Activated CD4-positive, alpha-beta T cell treated with anti-CD3 and anti-CD28 coated beads, Interleukin-2, amount 10 ng/mL, durations not matched to agents 7 days and 5 days (primary cell): ENCODE data around the gene PDXK. TPM values are rescaled to one million over a fixed set of nuclear protein-coding genes. Genes with fewer than 3 reads are reported as not detected.

ENCODE experiments used
- CTCF ChIA-PET: fragments of 350-600 bp; sonication (Branson Sonifier 250); formaldehyde crosslinking; loops from one replicate; lab custom pipeline; 2021; ENCODE audit warnings: antibody characterized with exemption; lab: Charles Lee
- POLR2A ChIA-PET: fragments of 350-600 bp; sonication (Branson Sonifier 250); formaldehyde crosslinking; loops from one replicate; lab custom pipeline; 2021; ENCODE audit warnings: antibody characterized with exemption; lab: Charles Lee
- DNase-seq: peaks from one replicate; pipeline ENCODE4 v3.0.0-alpha.2; 2020
- H3K27ac Mint-ChIP-seq: one replicate; pipeline ENCODE4 v1.8.0; 2021; ENCODE audit warnings: mild to moderate bottlenecking, moderate library complexity, mixed read lengths
- H3K27me3 Mint-ChIP-seq: one replicate; pipeline ENCODE4 v1.8.0; 2021; ENCODE audit warnings: mixed read lengths
- H3K36me3 Mint-ChIP-seq: one replicate; pipeline ENCODE4 v1.8.0; 2021; ENCODE audit warnings: low read depth, mixed read lengths
- H3K4me1 Mint-ChIP-seq: one replicate; pipeline ENCODE4 v1.8.0; 2021; ENCODE audit warnings: mixed read lengths
- H3K4me3 Mint-ChIP-seq: one replicate; pipeline ENCODE4 v1.8.0; 2021; ENCODE audit warnings: mild to moderate bottlenecking, moderate library complexity, mixed read lengths
- H3K9me3 Mint-ChIP-seq: one replicate; pipeline ENCODE4 v1.8.0; 2021; ENCODE audit warnings: mixed read lengths
- total RNA-seq, 2 experiments: library from RNA; stranded (reverse); gene quantifications; one replicate each; pipeline ENCODE4 v1.2.3, GENCODE V29; 2021

PDXK gene
- total RNA-seq, 2 experiments from 2014 or later, result 74.0 to 81.4 TPM

DNA sequence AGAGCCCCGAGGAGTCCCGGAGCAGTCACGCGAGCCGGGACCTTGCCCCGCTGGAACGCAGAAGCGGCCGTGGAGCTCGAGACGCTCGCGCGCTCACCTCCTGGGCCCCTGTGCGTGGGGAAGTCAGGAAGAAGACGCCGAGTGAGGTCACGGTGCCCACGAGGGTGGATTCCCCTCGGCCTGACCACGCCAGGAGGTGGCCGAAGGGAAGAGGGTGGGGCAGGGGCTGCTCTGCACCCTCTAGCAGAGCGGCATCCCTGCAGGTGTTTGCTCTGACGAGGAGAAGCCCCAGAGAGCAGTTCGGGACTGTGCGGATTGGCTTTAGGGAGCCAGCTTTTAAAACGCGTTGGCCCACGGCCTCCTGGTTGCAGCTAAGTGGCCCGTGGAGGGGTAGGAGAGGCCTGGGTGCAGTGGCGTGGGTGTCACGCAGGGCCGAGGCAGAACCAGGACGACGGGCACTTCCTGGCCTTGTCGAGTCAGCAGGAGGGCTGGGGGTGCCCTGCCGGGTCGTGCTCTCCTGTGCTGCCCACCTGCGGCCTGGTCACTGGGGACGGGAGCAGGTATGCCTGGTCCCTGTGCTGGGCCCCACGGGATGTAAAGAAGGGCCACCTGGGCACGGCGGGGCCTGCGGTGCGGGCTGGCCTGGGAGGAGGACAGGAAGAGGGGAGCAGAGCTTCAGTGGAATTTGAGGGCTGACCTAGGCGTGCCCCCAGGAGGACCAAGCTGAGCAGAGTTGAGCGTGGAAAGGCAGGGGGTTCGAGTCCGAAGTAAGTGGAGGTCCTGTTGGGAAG lies 1.0 kb downstream of the PDXK start:
- H3K36me3 Mint-ChIP-seq, result peaks cover 4% of the 10 kb centered on the region
- CTCF ChIA-PET, result interaction anchor here (1.1 kb wide), 1 partner anchor 11 kb away, joined by 4 read pairs; no protein-coding TSS in a partner anchor
- H3K27me3 Mint-ChIP-seq, result peaks cover 20% of the 10 kb centered on the region
- peak overlapping the region; percentile 79 for H3K4me3 Mint-ChIP-seq
- POLR2A ChIA-PET, result interaction anchor here (0.9 kb wide), 1 partner anchor 9 kb away, joined by 4 read pairs; no protein-coding TSS in a partner anchor
- H3K4me1 Mint-ChIP-seq, result peaks cover 32% of the 10 kb centered on the region
- H3K27ac Mint-ChIP-seq, result peak overlapping the region; percentile 85
- no peak for DNase-seq
- no peaks in the 10 kb centered on the region for H3K9me3 Mint-ChIP-seq

DNA sequence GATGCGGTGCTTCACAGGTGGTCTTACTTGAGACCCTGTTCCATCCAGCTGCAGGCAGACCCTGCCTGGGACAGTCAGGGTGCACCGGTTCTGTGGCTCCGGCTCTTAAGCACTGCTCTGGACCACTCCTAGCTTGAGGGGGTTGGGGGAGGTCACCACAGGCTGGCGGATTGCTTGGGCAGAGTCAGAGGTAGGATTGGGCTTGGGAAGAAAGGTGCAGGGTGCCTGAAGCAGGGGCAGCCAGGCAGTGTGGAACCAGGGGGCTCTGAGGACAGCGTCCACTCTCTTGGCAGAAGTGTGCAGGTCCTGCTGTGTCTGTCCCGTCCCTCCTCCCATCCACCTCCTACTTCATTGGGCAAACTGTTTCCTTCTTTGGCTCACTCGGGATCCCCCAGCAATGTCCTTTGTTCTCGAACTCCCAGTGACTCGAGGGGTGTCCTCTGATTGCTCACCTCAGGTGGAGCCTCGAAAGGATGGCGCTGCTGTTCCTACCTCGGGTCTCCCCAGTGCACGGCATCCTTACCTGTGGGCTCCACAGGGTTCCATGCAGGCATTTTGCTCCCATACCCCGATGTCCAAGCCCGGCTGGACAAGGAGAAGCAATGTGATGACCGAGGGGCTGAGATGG lies 1.7 kb downstream of the PDXK start:
- Mint-ChIP-seq H3K4me1 (peaks cover 40% of the 10 kb centered on the region), H3K36me3 (peaks cover 4% of the 10 kb centered on the region), H3K4me3 (peak overlapping the region; percentile 79), H3K27ac (peak overlapping the region; percentile 64), H3K27me3 (peaks cover 14% of the 10 kb centered on the region), H3K9me3 (no peaks in the 10 kb centered on the region)
- ChIA-PET POLR2A (no interaction called here), CTCF (no interaction called here)
- no peak for DNase-seq

DNA sequence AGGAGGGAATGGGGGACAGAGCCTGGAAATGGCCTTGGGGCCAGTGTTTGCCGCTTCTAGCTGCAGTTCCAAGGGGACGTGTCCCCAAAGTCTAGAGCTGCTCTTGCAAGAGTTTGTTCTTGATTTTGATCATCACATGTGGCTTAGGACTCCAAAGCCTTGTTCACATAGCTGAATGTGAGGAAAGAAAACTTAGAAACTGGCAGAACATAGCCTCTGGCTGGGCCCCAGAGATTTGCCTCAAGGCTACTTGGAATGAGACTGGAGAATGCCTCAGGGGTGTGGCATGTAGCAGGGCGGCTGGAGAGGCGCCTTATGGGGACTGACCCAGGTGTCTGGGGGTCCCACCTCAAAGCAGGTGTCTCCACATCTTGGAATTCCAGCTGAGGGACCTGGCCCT lies 2.3 kb downstream of the PDXK start:
- H3K27me3 Mint-ChIP-seq, result peaks cover 14% of the 10 kb centered on the region
- peaks cover 43% of the 10 kb centered on the region for H3K4me1 Mint-ChIP-seq
- H3K27ac Mint-ChIP-seq, result peak overlapping the region; percentile 64
- ChIA-PET POLR2A (no interaction called here), CTCF (interaction anchor here (1.4 kb wide), 1 partner anchor 14 kb away, joined by 3 read pairs; no protein-coding TSS in a partner anchor)
- H3K36me3 Mint-ChIP-seq, result peaks cover 4% of the 10 kb centered on the region
- DNase-seq, result no peak
- peak overlapping the region; percentile 79 for H3K4me3 Mint-ChIP-seq
- H3K9me3 Mint-ChIP-seq, result no peaks in the 10 kb centered on the region

DNA sequence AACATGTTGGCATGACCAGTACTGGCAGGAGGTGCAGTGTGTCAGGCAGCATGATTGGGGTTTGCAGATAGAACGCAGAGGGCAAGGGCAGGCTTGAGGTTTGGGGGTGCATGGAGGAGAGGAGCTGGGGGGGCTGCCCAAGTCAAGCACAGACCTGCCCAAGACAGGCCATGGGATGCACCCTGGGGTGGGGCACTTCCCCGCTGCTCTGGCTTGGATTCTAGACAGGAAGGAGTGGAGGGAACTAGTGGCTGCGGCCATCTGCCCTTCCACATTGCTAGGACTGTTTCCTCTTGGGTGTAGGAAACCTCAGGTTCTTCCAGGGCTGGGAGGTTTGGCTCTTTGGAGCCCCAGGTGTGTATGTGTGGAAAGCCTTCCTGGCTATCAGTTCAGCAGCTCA lies 3.0 kb downstream of the PDXK start:
- Mint-ChIP-seq H3K9me3 (no peaks in the 10 kb centered on the region), H3K27me3 (peaks cover 10% of the 10 kb centered on the region), H3K4me3 (no peak overlapping the region), H3K4me1 (peaks cover 48% of the 10 kb centered on the region), H3K36me3 (peaks cover 4% of the 10 kb centered on the region), H3K27ac (no peak overlapping the region)
- ChIA-PET POLR2A (no interaction called here), CTCF (interaction anchor here (1.4 kb wide), 1 partner anchor 13 kb away, joined by 3 read pairs; no protein-coding TSS in a partner anchor)
- no peak for DNase-seq

DNA sequence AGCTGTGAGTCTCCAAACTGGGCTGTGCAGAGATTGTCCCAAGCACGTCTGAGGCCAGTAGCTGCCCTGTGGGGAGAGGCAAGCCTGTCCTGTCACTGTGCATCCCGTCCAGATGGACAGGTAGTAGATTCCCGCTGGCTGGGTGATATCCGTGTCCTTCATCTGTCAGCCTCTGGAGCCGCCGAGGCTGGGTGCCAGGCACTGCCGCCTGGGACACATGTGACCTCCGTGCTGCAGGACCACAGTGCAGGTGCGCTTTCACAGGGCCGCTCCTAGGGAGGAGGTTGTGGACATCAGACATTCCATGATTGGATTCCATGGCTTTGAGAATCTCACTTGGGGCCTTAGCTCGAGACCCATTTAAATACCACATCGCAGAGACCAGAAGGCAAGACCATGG lies 4.7 kb downstream of the PDXK start:
- no peaks in the 10 kb centered on the region for H3K27me3 Mint-ChIP-seq
- H3K27ac Mint-ChIP-seq, result no peak overlapping the region
- DNase-seq, result no peak
- H3K4me1 Mint-ChIP-seq, result peaks cover 62% of the 10 kb centered on the region
- ChIA-PET POLR2A (no interaction called here), CTCF (interaction anchor here (1.1 to 2.5 kb wide), 2 partner anchors 13 to 18 kb away, joined by 3 to 8 read pairs; no protein-coding TSS in a partner anchor)
- H3K9me3 Mint-ChIP-seq, result no peaks in the 10 kb centered on the region
- H3K36me3 Mint-ChIP-seq, result peaks cover 4% of the 10 kb centered on the region
- no peak overlapping the region for H3K4me3 Mint-ChIP-seq

DNA sequence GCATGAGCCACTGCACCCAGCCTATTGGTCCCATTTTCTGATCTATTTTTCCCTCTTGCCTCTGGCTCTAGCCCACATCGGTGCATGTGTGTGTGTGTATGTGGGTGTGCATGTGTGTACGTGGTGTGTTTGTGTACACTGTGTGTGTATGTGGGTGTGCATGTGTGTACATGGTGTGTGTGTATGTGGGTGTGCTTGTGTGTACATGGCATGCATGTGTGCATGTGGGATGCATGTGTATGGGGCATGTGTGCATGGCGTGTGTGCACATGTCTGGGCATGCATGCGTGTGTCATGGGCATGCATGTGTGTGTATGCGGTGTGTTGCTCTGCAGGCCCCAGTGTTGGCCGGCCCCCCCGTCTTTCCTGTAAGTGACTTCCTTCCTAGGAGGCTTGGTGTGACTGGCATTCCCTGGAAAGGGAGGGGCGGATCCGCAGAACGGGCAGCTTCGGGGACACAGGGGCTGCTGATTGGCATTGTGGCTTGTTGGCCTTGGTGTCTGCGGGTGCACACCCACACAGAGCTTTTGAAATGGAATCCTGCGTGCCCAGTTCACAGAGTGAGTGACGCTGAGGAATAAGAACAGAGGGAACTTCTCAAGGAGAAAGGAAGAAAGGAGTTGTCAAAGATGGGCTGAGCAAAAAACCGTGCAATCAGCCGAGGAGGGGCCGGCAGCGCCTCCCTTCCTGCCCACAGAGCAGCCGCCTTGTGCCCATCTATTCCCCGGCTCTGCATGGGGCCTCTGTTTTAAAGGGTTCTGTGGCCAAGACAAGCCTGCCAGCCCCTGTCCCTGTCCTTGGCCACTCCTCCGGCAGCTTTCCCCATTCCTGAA lies 8.0 kb downstream of the PDXK start:
- H3K27ac Mint-ChIP-seq, result peak overlapping the region; percentile 55
- peak overlapping the region; percentile 67 for H3K4me3 Mint-ChIP-seq
- no peak for DNase-seq
- POLR2A ChIA-PET, result no interaction called here
- no peaks in the 10 kb centered on the region for H3K9me3 Mint-ChIP-seq
- peaks cover 60% of the 10 kb centered on the region for H3K4me1 Mint-ChIP-seq
- peaks cover 4% of the 10 kb centered on the region for H3K36me3 Mint-ChIP-seq
- CTCF ChIA-PET, result interaction anchor here (1.8 kb wide), 1 partner anchor 248 kb away, joined by 4 read pairs; no protein-coding TSS in a partner anchor
- H3K27me3 Mint-ChIP-seq, result no peaks in the 10 kb centered on the region

DNA sequence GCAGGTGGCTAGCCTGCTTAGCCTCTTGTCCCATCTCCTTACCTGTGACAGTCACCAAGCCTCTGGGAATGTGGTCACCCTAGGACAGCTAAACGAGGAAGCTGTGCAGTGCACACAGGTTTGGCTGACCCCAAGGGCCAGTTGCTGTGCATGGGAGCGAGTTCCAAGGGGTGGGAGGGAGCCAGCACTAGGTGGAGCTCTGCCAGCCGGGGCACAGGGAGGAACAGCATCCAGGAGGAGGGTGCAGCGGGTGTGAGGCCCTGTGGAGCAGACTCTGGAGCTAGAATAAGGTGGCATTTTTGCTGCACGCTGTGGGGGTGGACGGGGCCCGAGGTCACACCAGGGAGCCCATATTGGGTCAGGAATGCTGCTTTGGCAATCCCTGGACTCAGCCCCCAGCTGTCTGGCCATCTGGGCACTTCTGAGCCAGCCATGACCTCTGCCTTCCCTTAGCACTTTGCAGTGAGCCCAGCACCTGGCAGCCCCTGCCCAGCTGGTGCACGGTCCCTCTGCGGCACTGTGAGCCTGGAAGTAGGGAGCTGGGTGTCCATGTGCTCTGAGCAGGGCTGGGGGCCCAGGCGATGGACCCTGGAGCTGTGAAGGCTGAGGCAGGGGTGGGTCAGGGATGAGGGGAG lies 8.7 kb downstream of the PDXK start:
- Mint-ChIP-seq H3K4me3 (peak overlapping the region; percentile 67), H3K27me3 (no peaks in the 10 kb centered on the region), H3K36me3 (peaks cover 4% of the 10 kb centered on the region), H3K4me1 (peaks cover 61% of the 10 kb centered on the region), H3K9me3 (no peaks in the 10 kb centered on the region), H3K27ac (peak overlapping the region; percentile 81)
- CTCF ChIA-PET, result interaction anchor here (0.6 to 1.8 kb wide), 3 partner anchors 11 to 274 kb away, joined by 3 to 4 read pairs (median 4); no protein-coding TSS in a partner anchor
- POLR2A ChIA-PET, result no interaction called here
- no peak for DNase-seq

DNA sequence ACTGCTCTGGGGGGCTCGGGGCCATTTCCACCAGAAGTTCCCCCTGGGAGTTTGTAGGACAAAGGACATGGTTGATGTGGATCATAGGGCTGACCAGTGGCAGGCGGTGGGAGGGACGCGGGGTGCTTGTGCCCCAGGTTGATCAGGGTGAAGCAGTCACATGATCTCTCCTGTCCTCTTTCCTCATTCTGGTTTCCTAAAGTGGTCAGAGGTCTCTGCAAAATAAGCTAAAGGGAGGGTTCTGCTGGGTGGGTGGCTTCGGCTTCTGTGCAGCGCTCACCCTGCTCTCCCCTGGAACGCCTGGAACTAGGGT lies 9.2 kb downstream of the PDXK start:
- Mint-ChIP-seq H3K9me3 (no peaks in the 10 kb centered on the region), H3K27ac (peak overlapping the region; percentile 81), H3K27me3 (no peaks in the 10 kb centered on the region), H3K4me1 (peaks cover 63% of the 10 kb centered on the region), H3K36me3 (peaks cover 4% of the 10 kb centered on the region), H3K4me3 (peak overlapping the region; percentile 67)
- DNase-seq, result no peak
- POLR2A ChIA-PET, result interaction anchor here (0.8 kb wide), 1 partner anchor 9 kb away, joined by 4 read pairs; no protein-coding TSS in a partner anchor
- CTCF ChIA-PET, result interaction anchor here (0.6 to 1.8 kb wide), 5 partner anchors 11 to 274 kb away, joined by 3 to 4 read pairs (median 4); partner anchors contain the start of gene RRP1

DNA sequence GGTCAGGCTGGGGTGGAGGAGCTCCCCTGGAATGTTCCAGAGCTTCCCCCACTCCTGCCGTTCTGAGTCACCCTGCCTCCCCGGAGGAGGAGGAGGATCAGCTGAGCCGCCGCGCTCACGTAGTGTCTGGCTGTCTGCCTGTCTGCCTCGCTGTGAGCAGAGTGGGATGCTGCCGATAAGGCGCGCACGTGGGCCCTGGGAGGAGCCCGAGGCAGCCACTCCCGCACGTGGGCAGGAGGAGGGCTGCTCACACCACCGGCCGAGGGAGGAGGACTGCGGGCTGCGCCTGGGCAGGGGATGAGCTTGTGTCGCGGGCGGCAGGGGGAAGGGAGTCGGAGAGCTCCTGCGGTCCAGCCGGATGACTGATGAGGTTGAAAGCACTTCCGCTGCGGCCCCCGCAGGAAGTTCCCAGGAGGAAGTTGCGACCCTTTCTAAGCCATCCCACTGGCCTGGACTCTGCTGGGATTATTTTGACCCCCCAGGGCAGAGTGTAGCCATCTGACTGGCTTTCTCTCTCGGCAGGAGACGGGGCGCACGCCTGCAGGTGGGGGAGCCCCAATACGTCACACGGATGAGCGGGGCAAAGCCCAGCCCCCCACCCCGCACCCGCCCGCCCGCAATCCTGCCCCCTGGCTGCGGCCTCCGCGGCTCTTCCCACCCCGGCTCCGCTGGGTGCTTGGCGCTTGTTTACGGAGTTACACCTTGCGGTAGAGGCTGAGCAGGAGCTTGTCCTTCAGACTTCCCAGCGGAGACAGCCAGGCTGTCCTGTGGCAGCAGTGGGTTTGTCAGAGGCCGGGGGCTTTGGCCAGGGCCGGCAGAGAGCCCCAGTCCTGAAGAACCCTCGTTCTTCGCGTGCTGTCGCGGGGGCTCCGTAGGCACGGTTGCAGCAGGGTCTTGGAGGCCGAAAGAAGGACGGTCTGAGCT lies 9.8 kb downstream of the PDXK start:
- CTCF ChIA-PET, result interaction anchor here (0.6 to 1.8 kb wide), 7 partner anchors 12 to 1044 kb away, joined by 3 to 4 read pairs (median 4); partner anchors contain the start of gene RRP1
- H3K27ac Mint-ChIP-seq, result peak overlapping the region; percentile 81
- no peaks in the 10 kb centered on the region for H3K27me3 Mint-ChIP-seq
- POLR2A ChIA-PET, result interaction anchor here (0.8 kb wide), 1 partner anchor 9 kb away, joined by 4 read pairs; no protein-coding TSS in a partner anchor
- peaks cover 69% of the 10 kb centered on the region for H3K4me1 Mint-ChIP-seq
- peak overlapping the region; percentile 67 for H3K4me3 Mint-ChIP-seq
- H3K9me3 Mint-ChIP-seq, result no peaks in the 10 kb centered on the region
- peaks cover under 1% of the 10 kb centered on the region for H3K36me3 Mint-ChIP-seq
- DNase-seq, result peak; percentile 70

DNA sequence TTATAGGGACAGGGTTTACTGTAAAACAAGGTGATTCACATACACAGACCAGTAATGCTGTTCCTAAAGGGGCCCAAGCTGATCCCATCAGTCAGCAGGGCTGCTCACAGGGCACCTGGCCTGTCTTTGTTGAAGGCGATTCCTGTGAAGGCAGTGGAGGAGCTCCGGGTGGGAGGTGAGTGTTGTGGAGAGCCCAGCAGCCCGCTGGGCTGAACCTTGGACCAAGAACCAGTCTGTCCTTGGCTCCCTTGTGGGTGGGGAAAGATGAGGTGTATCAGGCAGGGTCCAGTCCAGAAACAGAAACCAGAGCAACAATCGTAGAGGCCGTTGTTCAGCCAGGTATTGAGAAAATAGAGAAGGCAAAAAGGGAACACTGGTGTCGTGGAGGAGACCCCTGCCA lies 12.5 kb downstream of the PDXK start:
- ChIA-PET CTCF (no interaction called here), POLR2A (no interaction called here)
- DNase-seq, result no peak
- no peaks in the 10 kb centered on the region for H3K27me3 Mint-ChIP-seq
- peaks cover 77% of the 10 kb centered on the region for H3K4me1 Mint-ChIP-seq
- H3K36me3 Mint-ChIP-seq, result peaks cover 3% of the 10 kb centered on the region
- peak overlapping the region; percentile 22 for H3K27ac Mint-ChIP-seq
- H3K9me3 Mint-ChIP-seq, result no peaks in the 10 kb centered on the region
- H3K4me3 Mint-ChIP-seq, result no peak overlapping the region
